BE2C (cell line): Measurements from ENCODE around the gene NFKBIB. TPM values are rescaled to one million over a fixed set of nuclear protein-coding genes. Genes with fewer than 3 reads are reported as not detected.

Experiments used
- DNase-seq: peaks from one replicate; pipeline ENCODE4 v3.0.0-alpha.2; 2020
- H3K27me3 ChIP-seq: fragments of 250-450 bp; sonication (Bioruptor Pico); 2 replicates; pipeline ENCODE4 v1.5.1; 2020; ENCODE audit warnings: mild to moderate bottlenecking
- H3K36me3 ChIP-seq: fragments of 250-450 bp; sonication (Bioruptor Pico); 2 replicates; pipeline ENCODE4 v1.5.1; 2020; ENCODE audit warnings: mild to moderate bottlenecking
- H3K4me1 ChIP-seq: fragments of 250-450 bp; sonication (Bioruptor Pico); 2 replicates; pipeline ENCODE4 v1.5.1; 2020
- H3K4me3 ChIP-seq: 2 replicates; pipeline ENCODE4 v1.5.1; 2011; ENCODE audit warnings: low read depth, low read length
- H3K9me3 ChIP-seq: fragments of 250-450 bp; sonication (Bioruptor Pico); 2 replicates; pipeline ENCODE4 v1.5.1; 2020
- CTCF ChIP-seq: IDR thresholded peaks from 2 replicates; pipeline ENCODE4 v1.5.1; 2012; ENCODE audit warnings: mild to moderate bottlenecking, low read depth, low read length
- polyA plus RNA-seq: library from polyadenylated mRNA; unstranded; fragments of >200 nt; gene quantifications from one replicate; pipeline ENCODE4 v1.2.1, GENCODE V29; 2012; ENCODE audit warnings: low read depth, missing spikeins; ENCODE audit not compliant: insufficient read length, insufficient read depth

Gene NFKBIB
- polyA plus RNA-seq: 38.8 TPM

- TF ChIP-seq CTCF: no peak
- peaks cover 4% of the 10 kb centered on the region; the same call in 1 of the 2 replicates for H3K4me1 ChIP-seq
- H3K9me3 ChIP-seq: no peaks in the 10 kb centered on the region; the same call in 1 of the 2 replicates
- peak within 1 kb of the TSS; percentile 81 for H3K4me3 ChIP-seq
- no peaks in the 10 kb centered on the region for H3K36me3 ChIP-seq
- DNase-seq: peak; percentile 99
- no peaks in the 10 kb centered on the region for H3K27me3 ChIP-seq
Measured at GRCh38 chr19:38899447-38900201, at the start of gene NFKBIB, which contains the start of gene SIRT2. TSS of gene NFKBIB (plus strand) at chr19:38899969. CDS start at chr19:38900033, 64 bp downstream. TSS of gene SIRT2 (minus strand) at chr19:38899618. CDS start at chr19:38899521, 97 bp downstream.

DNA sequence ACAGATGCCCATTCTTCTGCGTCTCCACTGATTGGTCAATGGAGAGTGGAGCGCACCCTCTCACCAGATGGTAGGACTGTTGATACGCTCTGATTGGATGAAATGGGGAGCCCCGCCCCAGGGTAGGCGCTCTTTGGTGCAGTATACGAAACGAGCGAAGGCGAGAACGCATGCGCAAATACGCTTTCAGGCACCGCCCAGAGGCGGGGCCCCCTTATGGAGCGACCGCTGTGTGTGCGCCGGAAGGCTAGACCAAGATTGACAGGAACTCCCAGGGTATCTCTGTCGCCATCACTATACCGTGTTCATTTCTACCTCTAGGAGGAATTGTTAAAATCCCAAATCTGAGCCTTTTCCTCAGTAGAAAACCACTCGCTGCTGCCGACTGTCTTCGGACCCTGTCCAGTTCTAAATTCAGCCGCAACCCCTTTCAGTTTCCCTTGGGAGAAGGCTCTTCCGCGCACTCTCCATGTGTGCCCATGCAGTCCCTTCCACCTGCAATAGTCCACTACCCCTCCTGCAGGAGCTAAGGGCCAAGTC, 49.3 kb upstream of the NFKBIB start:
- TF ChIP-seq CTCF: peak; percentile 16; the same call in 1 of the 2 replicates
- Histone ChIP-seq H3K36me3 (peaks cover 38% of the 10 kb centered on the region), H3K4me3 (peak overlapping the region; percentile 73), H3K4me1 (peaks cover 3% of the 10 kb centered on the region), H3K27me3 (no peaks in the 10 kb centered on the region), H3K9me3 (no peaks in the 10 kb centered on the region)
- DNase-seq: peak; percentile 99

DNA sequence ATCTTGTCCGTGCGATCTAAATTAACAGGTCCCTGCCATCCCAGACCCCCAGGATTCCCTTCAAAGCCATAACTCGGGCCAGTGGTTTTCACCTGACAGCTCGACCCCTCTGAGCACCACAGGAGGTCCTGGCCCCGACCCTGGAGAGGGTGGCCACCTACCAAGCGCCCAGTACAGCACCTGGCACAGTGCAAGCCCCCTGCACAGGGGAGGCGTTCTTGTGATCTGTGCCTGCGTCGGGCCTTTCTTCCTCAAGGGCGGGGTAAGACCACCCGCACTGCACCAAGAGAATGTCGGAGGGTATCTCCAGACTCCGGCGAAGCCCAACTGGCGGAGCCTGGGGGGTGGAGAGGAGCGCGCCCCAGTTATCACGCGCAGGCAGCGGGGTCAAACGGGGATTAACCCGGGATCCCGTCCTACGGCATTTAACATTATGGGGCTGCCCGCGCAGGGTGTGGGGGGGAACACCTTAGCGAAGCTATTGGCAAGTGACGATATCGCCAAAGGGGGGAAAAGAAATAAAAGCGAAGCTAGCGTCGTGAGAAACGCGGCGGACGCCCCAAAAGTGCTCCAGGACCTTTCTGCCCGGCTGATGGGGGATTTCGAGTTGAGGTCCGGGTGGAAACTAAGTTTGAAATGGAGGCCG, 48.7 kb upstream of the NFKBIB start:
- no peak for DNase-seq
- no peak for TF ChIP-seq CTCF
- Histone ChIP-seq H3K4me1 (peaks cover 3% of the 10 kb centered on the region), H3K27me3 (no peaks in the 10 kb centered on the region), H3K36me3 (peaks cover 32% of the 10 kb centered on the region), H3K4me3 (peak overlapping the region; percentile 73), H3K9me3 (no peaks in the 10 kb centered on the region)

DNA sequence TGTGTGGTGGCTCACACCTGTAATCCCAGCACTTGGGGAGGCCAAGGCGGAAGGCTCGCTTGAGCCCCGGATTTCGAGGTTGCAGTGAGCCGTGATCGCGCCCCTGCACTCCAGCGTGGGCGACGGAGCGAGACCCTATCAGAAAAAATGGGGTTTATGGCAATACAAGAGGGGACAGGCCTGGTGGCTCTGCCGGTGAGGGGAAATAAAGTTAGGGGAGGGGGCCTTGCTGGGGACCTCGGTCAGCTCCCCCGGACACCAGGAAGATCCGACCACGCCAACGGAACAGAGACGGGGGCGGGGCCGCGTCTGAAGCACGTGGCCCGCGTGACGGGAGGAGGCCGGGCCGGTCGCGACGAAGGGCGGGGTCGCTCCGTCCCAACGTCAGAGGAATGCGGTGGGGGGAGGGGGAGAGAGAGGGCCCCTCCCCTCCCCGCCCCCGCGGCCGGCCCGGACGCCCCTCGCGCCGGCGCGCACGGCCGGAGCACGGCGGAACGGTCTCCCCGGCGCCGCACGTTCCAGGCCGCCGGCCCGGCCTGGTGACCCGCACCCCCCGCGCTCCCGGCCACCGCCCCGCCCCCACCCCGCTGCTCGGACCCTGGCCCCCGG, 48.0 kb upstream of the NFKBIB start:
- no peak for TF ChIP-seq CTCF

DNA sequence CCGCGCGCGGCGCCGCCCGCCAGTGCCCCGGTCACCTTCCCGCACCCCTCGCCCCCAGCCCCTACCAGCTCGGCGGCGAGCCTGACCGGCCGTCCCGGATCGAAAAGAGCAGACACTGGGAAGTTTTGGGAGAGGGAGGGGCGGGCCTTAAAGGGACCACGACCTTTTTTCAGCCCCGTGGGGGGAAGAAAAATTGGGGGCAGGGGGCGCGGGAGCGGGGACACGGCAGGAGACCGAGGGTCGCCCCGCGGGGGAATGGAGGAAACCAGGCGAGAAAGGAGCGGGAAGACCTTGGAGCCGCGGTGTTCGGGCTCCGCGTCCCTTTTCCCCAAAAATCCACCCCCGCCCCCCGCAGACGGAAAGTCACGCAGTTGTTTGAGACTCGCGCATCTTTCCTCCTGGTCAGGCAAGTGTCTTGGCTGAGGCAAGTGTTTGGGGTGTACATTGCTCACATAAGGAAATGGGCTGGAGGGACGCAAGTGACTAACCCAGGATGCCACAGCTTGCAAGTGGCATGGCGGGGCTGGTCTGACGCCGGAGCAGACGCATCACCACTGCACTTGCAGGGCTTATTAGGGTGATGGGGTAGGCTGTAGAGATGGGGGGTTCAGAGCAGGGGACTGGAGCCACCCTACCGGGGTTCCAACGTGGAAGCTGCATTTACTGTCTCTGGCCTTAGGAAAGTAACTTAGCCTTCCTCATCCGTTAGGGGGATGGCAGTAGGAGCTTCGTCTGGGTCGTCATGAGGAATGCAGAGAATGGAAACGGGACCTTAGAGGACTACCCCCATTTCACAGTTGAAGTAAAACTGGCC, 47.3 kb upstream of the NFKBIB start:
- no peak for TF ChIP-seq CTCF
- DNase-seq: no peak

More for the DNA sequence above, 48.0 kb upstream of the NFKBIB start:
- Histone ChIP-seq H3K27me3 (no peaks in the 10 kb centered on the region), H3K4me3 (peak overlapping the region; percentile 73), H3K36me3 (peaks cover 26% of the 10 kb centered on the region), H3K9me3 (no peaks in the 10 kb centered on the region), H3K4me1 (peaks cover 3% of the 10 kb centered on the region)
- DNase-seq: peak; percentile 95

More for the DNA sequence above, 47.3 kb upstream of the NFKBIB start:
- Histone ChIP-seq H3K4me3 (peak overlapping the region; percentile 73), H3K36me3 (peaks cover 19% of the 10 kb centered on the region), H3K27me3 (no peaks in the 10 kb centered on the region), H3K4me1 (peaks cover 3% of the 10 kb centered on the region), H3K9me3 (no peaks in the 10 kb centered on the region)
